GM12878 (cell line): ENCODE measurements around the gene FOLR3. TPM values are rescaled to one million over a fixed set of nuclear protein-coding genes. Genes with fewer than 3 reads are reported as not detected.

Source experiments
- ATAC-seq: fragments of 200-7000 bp; cut with Tn5 transposase; 3 replicates; pipeline ENCODE4 v1.9.1; 2020; ENCODE audit warnings: mild to moderate bottlenecking, moderate library complexity
- BruUV-seq: library from RNA; stranded (reverse); fragments of 400-500 nt; replicated peaks from 2 replicates; lab custom pipeline; 2021; lab: Mats Ljungman, UMichigan
- CTCF ChIA-PET: fragments of 300-600 bp; sonication (Branson Sonifier 250); formaldehyde crosslinking; extraction: SDS; loops from one replicate; lab custom pipeline; 2021; ENCODE audit warnings: inconsistent platforms; lab: Yijun Ruan, JAX
- POLR2A ChIA-PET: fragments of 350-600 bp; formaldehyde crosslinking; extraction: SDS; loops from one replicate; lab custom pipeline; 2021; ENCODE audit warnings: inconsistent platforms; lab: Charles Lee
- RAD21 ChIA-PET: fragments of 300-600 bp; sonication (Branson Sonifier 250); formaldehyde crosslinking; loops from one replicate; lab custom pipeline; 2023; ENCODE audit warnings: antibody characterized with exemption; ENCODE audit not compliant: unreplicated experiment; lab: Charles Lee
- SMC1A ChIA-PET: fragments of 300-600 bp; sonication (Branson Sonifier 250); formaldehyde crosslinking; loops from one replicate; lab custom pipeline; 2023; ENCODE audit not compliant: unreplicated experiment, uncharacterized antibody; lab: Charles Lee
- DNase-seq: peaks from one replicate; pipeline ENCODE4 v3.0.0-alpha.2; 2011; ENCODE audit warnings: low read depth, low spot score
- FAIRE-seq: peaks from 3 replicates; lab custom pipeline; 2011; peaks lifted over from hg19 to GRCh38; lab: Jason Lieb, UNC
- H2AFZ ChIP-seq: 2 replicates; pipeline ENCODE4 v1.6.0; 2011; ENCODE audit warnings: low read depth, low read length, control low read depth; ENCODE audit not compliant: control insufficient read depth
- H3K27ac ChIP-seq: 2 replicates; pipeline ENCODE4 v1.5.1; 2011; ENCODE audit warnings: control low read depth; ENCODE audit not compliant: control insufficient read depth, insufficient read depth
- H3K27me3 ChIP-seq, 2 experiments: replicated peaks in 1 of 2; 2 replicates each; pipeline versions ENCODE4 v1.6.0 to v1.6.1; 2011; ENCODE audit warnings: low read length in 1 of 2; ENCODE audit not compliant: control insufficient read depth in 2 of 2, insufficient read depth in 2 of 2
- H3K36me3 ChIP-seq, 2 experiments: 2 replicates each; pipeline ENCODE4 v1.5.1; 2011; ENCODE audit warnings: low read length in 1 of 2; ENCODE audit not compliant: control insufficient read depth in 2 of 2, insufficient read depth in 2 of 2
- H3K4me1 ChIP-seq: 2 replicates; pipeline ENCODE4 v1.6.1; 2011; ENCODE audit warnings: mild to moderate bottlenecking, low read length, moderate library complexity, mixed read lengths; ENCODE audit not compliant: control insufficient read depth, insufficient read depth
- H3K4me2 ChIP-seq: 2 replicates; pipeline ENCODE4 v1.6.0; 2011; ENCODE audit warnings: control low read depth; ENCODE audit not compliant: control insufficient read depth, insufficient read depth
- H3K4me3 ChIP-seq: fragments of 200-600 bp; sonication (generic); 2 replicates; pipeline ENCODE4 v1.5.1; 2016
- H3K79me2 ChIP-seq: 2 replicates; pipeline ENCODE4 v1.6.0; 2011; ENCODE audit warnings: low read length; ENCODE audit not compliant: control insufficient read depth, insufficient read depth
- H3K9ac ChIP-seq: 2 replicates; pipeline ENCODE4 v1.8.0; 2011; ENCODE audit warnings: low read length, control low read depth, mixed read lengths; ENCODE audit not compliant: control insufficient read depth, insufficient read depth
- H3K9me3 ChIP-seq: replicated peaks from 3 replicates; pipeline ENCODE4 v1.5.1; 2011; ENCODE audit warnings: mild to moderate bottlenecking, low read length; ENCODE audit not compliant: control insufficient read depth, insufficient read depth
- H4K20me1 ChIP-seq: 2 replicates; pipeline ENCODE4 v1.6.0; 2011; ENCODE audit not compliant: control insufficient read depth, insufficient read depth
- BCL11A ChIP-seq: IDR thresholded peaks from 2 replicates; pipeline ENCODE4 v1.6.1; 2011; ENCODE audit warnings: low read depth, low read length
- CREB1 ChIP-seq: IDR thresholded peaks from 2 replicates; pipeline ENCODE4 v1.6.1; 2012; ENCODE audit warnings: low read depth, mild to moderate bottlenecking, inconsistent platforms
- DPF2 ChIP-seq: fragments of 450-650 bp; IDR thresholded peaks from 2 replicates; pipeline ENCODE4 v1.6.1; 2017; ENCODE audit warnings: mild to moderate bottlenecking
- FOS ChIP-seq: IDR thresholded peaks from 3 replicates; pipeline ENCODE4 v1.6.1; 2011; ENCODE audit warnings: borderline replicate concordance; ENCODE audit not compliant: insufficient read length; ENCODE audit errors: extremely low read depth
- IRF5 ChIP-seq: fragments of 450-650 bp; IDR thresholded peaks from 2 replicates; pipeline ENCODE4 v1.6.1; 2017; ENCODE audit warnings: borderline replicate concordance
- JUNB ChIP-seq: IDR thresholded peaks from 2 replicates; pipeline ENCODE4 v1.6.1; 2016; ENCODE audit warnings: antibody characterized with exemption, mild to moderate bottlenecking
- MYC ChIP-seq: IDR thresholded peaks from 2 replicates; pipeline ENCODE4 v1.6.1; 2011; ENCODE audit warnings: mild to moderate bottlenecking, low read length, moderate library complexity, inconsistent platforms; ENCODE audit not compliant: insufficient read depth, insufficient replicate concordance, insufficient read length, severe bottlenecking
- NR2F1 ChIP-seq: fragments of 450-650 bp; conservative IDR thresholded peaks from 2 replicates; pipeline ENCODE4 v1.6.1; 2017; ENCODE audit warnings: mild to moderate bottlenecking
- RELA ChIP-seq: fragments of 450-650 bp; IDR thresholded peaks from 2 replicates; pipeline ENCODE4 v1.8.0; 2014; ENCODE audit warnings: borderline replicate concordance; ENCODE audit not compliant: partially characterized antibody
- ZNF622 ChIP-seq: fragments of 450-650 bp; IDR thresholded peaks from 2 replicates; pipeline ENCODE4 v1.6.1; 2017; ENCODE audit warnings: mild to moderate bottlenecking, inconsistent platforms
- ZZZ3 ChIP-seq: IDR thresholded peaks from 2 replicates; pipeline ENCODE4 v1.6.1; 2011; ENCODE audit warnings: low read depth; ENCODE audit not compliant: control insufficient read depth, insufficient read length
- WGBS: methylation state at CpG from one replicate; pipeline ENCODE4 v1.1.6; 2016; ENCODE audit warnings: low lambda C conversion rate; ENCODE audit not compliant: insufficient replicate concordance, insufficient coverage; ENCODE audit errors: missing lambda C conversion rate; 5-methylcytosine and 5-hydroxymethylcytosine counted together
- in situ Hi-C: fragments of 300-500 bp; cut with MboI; formaldehyde crosslinking; loops from 9 replicates; pipeline ENCODE4 v1.14.3; 2018; ENCODE audit warnings: mixed read lengths
- intact Hi-C: fragments of 100-400 bp; cut with micrococcal nuclease; formaldehyde crosslinking; loops from one replicate; pipeline ENCODE4 v1.14.2; 2022; ENCODE audit not compliant: unreplicated experiment
- polyA plus RNA-seq, 11 experiments: library from polyadenylated mRNA; depleted of rRNA in 4 of 11; unstranded in 6 of 11; stranded (reverse) in 5 of 11; fragments of >200 nt; fragmentation: Nextera tagmentation in 4 of 11; fragmentation: Illumina TruSeq in 1 of 11; extraction: Ambion mirVana in 4 of 11; extraction: Trizol in 1 of 11; gene quantifications; 1 replicate in 1 of 11; 2 replicates in 10 of 11; pipeline versions ENCODE4 v1.2.1 to v1.2.3, GENCODE V29; 2011 to 2016; ENCODE audit warnings: inconsistent platforms in 2 of 11, missing spikeins in 2 of 11, low read depth in 1 of 11
- total RNA-seq, 4 experiments: library from RNA; depleted of rRNA in 3 of 4; stranded (reverse); fragments of >200 nt in 3 of 4; fragmentation: Illumina TruSeq in 1 of 4; extraction: Trizol in 1 of 4; gene quantifications; 2 replicates each; pipeline versions ENCODE4 v1.2.1 to v1.2.3, GENCODE V29; 2013 to 2021
- TF ChIP-seq, protein P1 (sequence below): fragments of 450-650 bp; IDR thresholded peaks from 2 replicates; pipeline ENCODE4 v1.6.1; 2018; ENCODE audit warnings: mild to moderate bottlenecking, low read depth, moderate library complexity; ENCODE audit not compliant: partially characterized antibody
- TF ChIP-seq, protein P2 (sequence below): IDR thresholded peaks from 2 replicates; pipeline ENCODE4 v1.6.1; 2012; ENCODE audit warnings: low read depth, low read length, improper control_type of control experiment

Gene FOLR3
- total and polyA plus RNA-seq, 10 of the 15 experiments (the other 5 are each of a cell fraction or from before 2014, with no cell fraction given) = not detected

DNA sequence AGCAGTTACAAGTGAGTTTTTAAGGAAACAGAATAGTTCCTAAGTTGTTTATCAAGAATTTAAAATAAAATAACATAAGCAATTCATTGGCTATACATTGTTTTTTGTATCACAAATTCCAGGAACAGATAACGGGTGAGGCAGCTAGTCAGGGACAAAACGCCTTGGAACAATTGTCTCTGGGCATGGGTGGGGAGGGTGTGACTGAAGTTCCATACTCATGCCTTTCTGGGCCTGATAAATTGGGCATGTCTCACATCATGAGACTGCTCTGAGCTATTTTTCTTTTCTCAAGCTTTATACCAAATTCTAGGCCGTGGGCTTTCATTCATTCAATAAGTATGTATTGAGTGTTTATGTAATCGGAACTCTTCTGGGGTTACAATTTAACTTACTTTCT, 21.6 kb downstream of the FOLR3 start:
- CTCF ChIA-PET = interaction anchor here (0.7 to 7.3 kb wide), 5 partner anchors 13 to 314 kb away, joined by 3 to 52 read pairs (median 5); no protein-coding TSS in a partner anchor
- no TSS peak for BruUV-seq

More for the DNA sequence above, 21.6 kb downstream of the FOLR3 start:
- in situ Hi-C loops = no loop called here
- Histone ChIP-seq H3K9me3 (no peaks in the 10 kb centered on the region), H3K79me2 (no peaks in the 10 kb centered on the region), H3K36me3 (no peaks in the 10 kb centered on the region), H3K9ac (no peak overlapping the region), H2AFZ (no peak overlapping the region), H3K4me1 (no peaks in the 10 kb centered on the region), H4K20me1 (no peaks in the 10 kb centered on the region), H3K27ac (no peak overlapping the region), H3K4me2 (no peak overlapping the region), H3K27me3 (no peaks in the 10 kb centered on the region), H3K4me3 (no peak overlapping the region)
- intact Hi-C loops = no loop called here
- POLR2A ChIA-PET = no interaction called here
- no peak for TF ChIP-seq MYC
- no peak for TF ChIP-seq FOS
- TF ChIP-seq, protein P1, sequence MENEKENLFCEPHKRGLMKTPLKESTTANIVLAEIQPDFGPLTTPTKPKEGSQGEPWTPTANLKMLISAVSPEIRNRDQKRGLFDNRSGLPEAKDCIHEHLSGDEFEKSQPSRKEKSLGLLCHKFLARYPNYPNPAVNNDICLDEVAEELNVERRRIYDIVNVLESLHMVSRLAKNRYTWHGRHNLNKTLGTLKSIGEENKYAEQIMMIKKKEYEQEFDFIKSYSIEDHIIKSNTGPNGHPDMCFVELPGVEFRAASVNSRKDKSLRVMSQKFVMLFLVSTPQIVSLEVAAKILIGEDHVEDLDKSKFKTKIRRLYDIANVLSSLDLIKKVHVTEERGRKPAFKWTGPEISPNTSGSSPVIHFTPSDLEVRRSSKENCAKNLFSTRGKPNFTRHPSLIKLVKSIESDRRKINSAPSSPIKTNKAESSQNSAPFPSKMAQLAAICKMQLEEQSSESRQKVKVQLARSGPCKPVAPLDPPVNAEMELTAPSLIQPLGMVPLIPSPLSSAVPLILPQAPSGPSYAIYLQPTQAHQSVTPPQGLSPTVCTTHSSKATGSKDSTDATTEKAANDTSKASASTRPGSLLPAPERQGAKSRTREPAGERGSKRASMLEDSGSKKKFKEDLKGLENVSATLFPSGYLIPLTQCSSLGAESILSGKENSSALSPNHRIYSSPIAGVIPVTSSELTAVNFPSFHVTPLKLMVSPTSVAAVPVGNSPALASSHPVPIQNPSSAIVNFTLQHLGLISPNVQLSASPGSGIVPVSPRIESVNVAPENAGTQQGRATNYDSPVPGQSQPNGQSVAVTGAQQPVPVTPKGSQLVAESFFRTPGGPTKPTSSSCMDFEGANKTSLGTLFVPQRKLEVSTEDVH = no peak
- no peak for TF ChIP-seq JUNB
- TF ChIP-seq ZNF622 = no peak
- no peak for TF ChIP-seq IRF5
- no peak for TF ChIP-seq NR2F1
- TF ChIP-seq ZZZ3 = no peak
- no peak for TF ChIP-seq DPF2
- no peak for TF ChIP-seq CREB1
- no peak for TF ChIP-seq BCL11A
- no peak for TF ChIP-seq RELA
- TF ChIP-seq, protein P2, sequence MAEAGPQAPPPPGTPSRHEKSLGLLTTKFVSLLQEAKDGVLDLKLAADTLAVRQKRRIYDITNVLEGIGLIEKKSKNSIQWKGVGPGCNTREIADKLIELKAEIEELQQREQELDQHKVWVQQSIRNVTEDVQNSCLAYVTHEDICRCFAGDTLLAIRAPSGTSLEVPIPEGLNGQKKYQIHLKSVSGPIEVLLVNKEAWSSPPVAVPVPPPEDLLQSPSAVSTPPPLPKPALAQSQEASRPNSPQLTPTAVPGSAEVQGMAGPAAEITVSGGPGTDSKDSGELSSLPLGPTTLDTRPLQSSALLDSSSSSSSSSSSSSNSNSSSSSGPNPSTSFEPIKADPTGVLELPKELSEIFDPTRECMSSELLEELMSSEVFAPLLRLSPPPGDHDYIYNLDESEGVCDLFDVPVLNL = no peak
- SMC1A ChIA-PET = interaction anchor here (1.0 to 1.7 kb wide), 2 partner anchors 31 to 274 kb away, joined by 3 to 4 read pairs; no protein-coding TSS in a partner anchor
- RAD21 ChIA-PET = no interaction called here
- 61% methylated on average over 4 of the region's 4 CpGs for WGBS
- ATAC-seq (no peak), FAIRE-seq (no peak), DNase-seq (no peak)
